ENCODE measurements around the gene PHLDB2.

PHLDB2 gene

DNA sequence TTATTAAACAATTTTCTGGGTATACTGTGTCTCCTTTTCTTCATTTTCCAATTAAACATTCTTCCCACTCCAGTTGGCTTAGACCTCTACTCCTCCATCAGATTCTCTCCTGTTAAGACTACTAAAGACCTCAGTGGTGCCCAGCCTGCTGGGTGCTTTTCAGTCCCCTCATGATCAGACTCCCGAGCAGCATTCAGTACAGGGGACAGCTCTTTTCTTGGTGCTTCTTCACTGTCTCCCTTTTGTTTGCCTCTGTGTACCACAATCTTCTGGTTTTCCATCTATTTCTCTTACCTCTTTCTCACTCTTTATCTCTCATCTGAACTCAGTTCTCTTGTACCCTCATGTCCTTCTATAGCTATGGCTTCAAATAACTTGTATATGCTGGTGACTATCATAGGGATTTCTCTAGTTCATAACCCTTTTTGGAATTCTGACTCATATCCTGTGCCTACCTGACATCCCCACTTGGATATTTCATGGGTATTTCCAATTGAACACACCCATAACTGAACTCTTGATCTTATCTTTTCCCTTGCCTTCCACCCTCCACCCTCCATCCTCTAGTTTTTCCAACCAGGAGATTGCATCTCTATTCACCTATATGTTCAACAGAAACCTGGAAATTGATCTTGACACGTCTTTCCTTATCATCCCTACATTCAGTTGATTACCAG, 64.2 kb downstream of the PHLDB2 start:
- Histone ChIP-seq H3K79me1 (ENCODE audit: low read depth, low read length) (no peaks in the 10 kb centered on the region), H4K91ac (ENCODE audit: low read depth, low read length, poor library complexity) (no peak overlapping the region), H2BK5ac (ENCODE audit: low read length) (no peak overlapping the region), H3K4me2 (ENCODE audit: insufficient read depth, low read length, poor library complexity, severe bottlenecking) (no peak overlapping the region), H2AFZ (ENCODE audit: low read length) (no peak overlapping the region), H2BK120ac (ENCODE audit: low read depth, low read length) (no peak overlapping the region), H3K9ac (ENCODE audit: low read depth, low read length, poor library complexity) (no peak overlapping the region), H3K36me3 (replicated peaks in 1 of 2; ENCODE audit: control insufficient read depth in 2 of 2, insufficient read depth in 2 of 2, low read length in 2 of 2) (peaks cover 1 to 95% of the 10 kb centered on the region in 2 donors), H3K23ac (ENCODE audit: low read depth, low read length, poor library complexity) (no peak overlapping the region), H2BK15ac (ENCODE audit: low read length) (no peak overlapping the region), H3K9me3 (replicated peaks in 1 of 2; ENCODE audit: control insufficient read depth in 2 of 2, insufficient read depth in 1 of 2, low read depth in 1 of 2, low read length in 2 of 2) (peaks cover 0 to 8% of the 10 kb centered on the region in 2 donors), H3K4me1 (ENCODE audit: control insufficient read depth in 2 of 2, insufficient read depth in 1 of 2, low read depth in 1 of 2, low read length in 2 of 2) (peaks cover 0 to 4% of the 10 kb centered on the region in 2 donors), H3K18ac (ENCODE audit: low read length) (no peak overlapping the region), H3K27ac (replicated peaks; ENCODE audit: low read length) (no peak overlapping the region), H3K14ac (ENCODE audit: low read length) (no peak overlapping the region), H3K4ac (ENCODE audit: low read length) (no peak overlapping the region), H4K8ac (ENCODE audit: low read depth, low read length) (no peak overlapping the region), H3K27me3 (ENCODE audit: control insufficient read depth in 3 of 3, insufficient read depth in 3 of 3, low read depth in 1 of 3, low read length in 3 of 3) (no peaks in the 10 kb centered on the region), H3K4me3 (ENCODE audit: low read length in 2 of 2) (no peak overlapping the region), H2BK12ac (ENCODE audit: low read length) (no peak overlapping the region), H2AK5ac (ENCODE audit: low read depth, low read length) (no peak overlapping the region)
- no peak for DNase-seq (ENCODE audit: low spot score)
- WGBS, 2 donors (ENCODE audit: extremely low coverage in 2 of 2, insufficient read length in 2 of 2, insufficient replicate concordance in 1 of 2), result no CpG with 5 or more reads among the region's 2 CpGs

DNA sequence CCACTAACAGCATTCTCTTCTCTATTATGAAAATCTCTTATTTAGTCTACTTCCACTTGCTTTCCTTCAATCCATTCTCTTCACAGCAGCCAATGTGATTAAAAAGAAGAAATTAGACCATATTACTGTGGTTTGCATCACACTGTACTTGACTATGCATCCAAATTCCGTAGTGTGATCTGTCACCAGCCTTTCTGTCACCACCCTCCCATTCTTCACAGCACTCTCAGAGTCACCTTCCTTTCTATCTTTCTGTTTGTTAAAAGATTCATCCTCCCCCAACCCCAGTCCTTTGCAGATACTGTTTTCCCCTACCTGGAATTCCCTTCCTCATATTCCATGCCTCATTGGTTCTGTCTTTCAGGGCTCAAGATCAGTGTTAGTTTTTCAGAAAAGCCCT, 64.7 kb downstream of the PHLDB2 start:
- H3K36me3 ChIP-seq (replicated peaks in 1 of 2; ENCODE audit: control insufficient read depth in 2 of 2, insufficient read depth in 2 of 2, low read length in 2 of 2), result peaks cover 1 to 95% of the 10 kb centered on the region in 2 donors

DNA sequence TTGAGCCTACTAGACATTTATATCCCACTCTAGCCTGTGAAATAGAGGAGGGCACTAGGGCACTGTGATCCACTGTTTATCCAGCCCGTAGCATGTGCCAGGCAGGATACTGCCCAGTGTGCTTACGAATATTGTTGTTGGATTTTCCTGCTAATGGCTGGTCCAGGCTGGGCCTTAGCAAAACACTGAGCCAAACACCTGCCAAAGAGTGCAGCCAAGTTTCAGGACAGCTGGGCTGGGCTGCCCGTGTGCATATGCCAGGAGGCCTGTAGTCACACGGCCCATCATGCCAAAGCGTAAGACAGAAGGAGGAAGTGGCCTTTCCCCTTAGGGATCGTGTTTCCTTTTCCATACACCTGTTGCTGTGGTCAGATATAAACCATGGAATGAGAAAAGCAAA, 65.2 kb downstream of the PHLDB2 start:
- Histone ChIP-seq H3K36me3 (replicated peaks in 1 of 2; ENCODE audit: control insufficient read depth in 2 of 2, insufficient read depth in 2 of 2, low read length in 2 of 2) (peaks cover 1 to 95% of the 10 kb centered on the region in 2 donors), H3K14ac (ENCODE audit: low read length) (no peak overlapping the region), H3K27ac (replicated peaks; ENCODE audit: low read length) (no peak overlapping the region), H3K18ac (ENCODE audit: low read length) (no peak overlapping the region), H3K23ac (ENCODE audit: low read depth, low read length, poor library complexity) (no peak overlapping the region), H3K4me3 (ENCODE audit: low read length in 2 of 2) (no peak overlapping the region), H2BK15ac (ENCODE audit: low read length) (no peak overlapping the region), H3K79me1 (ENCODE audit: low read depth, low read length) (no peaks in the 10 kb centered on the region), H2AFZ (ENCODE audit: low read length) (no peak overlapping the region), H2BK12ac (ENCODE audit: low read length) (no peak overlapping the region), H3K27me3 (ENCODE audit: control insufficient read depth in 3 of 3, insufficient read depth in 3 of 3, low read depth in 1 of 3, low read length in 3 of 3) (no peaks in the 10 kb centered on the region), H3K4me2 (ENCODE audit: insufficient read depth, low read length, poor library complexity, severe bottlenecking) (no peak overlapping the region), H3K9me3 (replicated peaks in 1 of 2; ENCODE audit: control insufficient read depth in 2 of 2, insufficient read depth in 1 of 2, low read depth in 1 of 2, low read length in 2 of 2) (peaks cover 0 to 8% of the 10 kb centered on the region in 2 donors), H3K4ac (ENCODE audit: low read length) (no peak overlapping the region), H2AK5ac (ENCODE audit: low read depth, low read length) (no peak overlapping the region), H4K8ac (ENCODE audit: low read depth, low read length) (no peak overlapping the region), H4K91ac (ENCODE audit: low read depth, low read length, poor library complexity) (no peak overlapping the region), H2BK5ac (ENCODE audit: low read length) (no peak overlapping the region), H2BK120ac (ENCODE audit: low read depth, low read length) (no peak overlapping the region), H3K9ac (ENCODE audit: low read depth, low read length, poor library complexity) (no peak overlapping the region), H3K4me1 (ENCODE audit: control insufficient read depth in 2 of 2, insufficient read depth in 1 of 2, low read depth in 1 of 2, low read length in 2 of 2) (peaks cover 0 to 4% of the 10 kb centered on the region in 2 donors)
- no peak for DNase-seq (ENCODE audit: low spot score)
- no CpG with 5 or more reads among the region's 6 CpGs for WGBS, 2 donors (ENCODE audit: extremely low coverage in 2 of 2, insufficient read length in 2 of 2, insufficient replicate concordance in 1 of 2)

More for the DNA sequence above, 64.7 kb downstream of the PHLDB2 start:
- no peak for DNase-seq (ENCODE audit: low spot score)
- no peak overlapping the region for H2BK120ac ChIP-seq (ENCODE audit: low read depth, low read length)
- no peak overlapping the region for H3K4me2 ChIP-seq (ENCODE audit: insufficient read depth, low read length, poor library complexity, severe bottlenecking)
- peaks cover 0 to 8% of the 10 kb centered on the region in 2 donors for H3K9me3 ChIP-seq (replicated peaks in 1 of 2; ENCODE audit: control insufficient read depth in 2 of 2, insufficient read depth in 1 of 2, low read depth in 1 of 2, low read length in 2 of 2)
- no peak overlapping the region for H3K27ac ChIP-seq (replicated peaks; ENCODE audit: low read length)
- no peak overlapping the region for H4K91ac ChIP-seq (ENCODE audit: low read depth, low read length, poor library complexity)
- H3K4me3 ChIP-seq (ENCODE audit: low read length in 2 of 2), result no peak overlapping the region
- no peak overlapping the region for H3K18ac ChIP-seq (ENCODE audit: low read length)
- no peak overlapping the region for H2AK5ac ChIP-seq (ENCODE audit: low read depth, low read length)
- H3K4ac ChIP-seq (ENCODE audit: low read length), result no peak overlapping the region
- H3K4me1 ChIP-seq (ENCODE audit: control insufficient read depth in 2 of 2, insufficient read depth in 1 of 2, low read depth in 1 of 2, low read length in 2 of 2), result peaks cover 0 to 4% of the 10 kb centered on the region in 2 donors
- H3K14ac ChIP-seq (ENCODE audit: low read length), result no peak overlapping the region
- no peak overlapping the region for H3K23ac ChIP-seq (ENCODE audit: low read depth, low read length, poor library complexity)
- no peak overlapping the region for H2BK15ac ChIP-seq (ENCODE audit: low read length)
- no CpG with 5 or more reads among the region's 1 CpG for WGBS, 2 donors (ENCODE audit: extremely low coverage in 2 of 2, insufficient read length in 2 of 2, insufficient replicate concordance in 1 of 2)
- H2BK5ac ChIP-seq (ENCODE audit: low read length), result no peak overlapping the region
- H2AFZ ChIP-seq (ENCODE audit: low read length), result no peak overlapping the region
- no peak overlapping the region for H4K8ac ChIP-seq (ENCODE audit: low read depth, low read length)
- no peak overlapping the region for H3K9ac ChIP-seq (ENCODE audit: low read depth, low read length, poor library complexity)
- no peaks in the 10 kb centered on the region for H3K79me1 ChIP-seq (ENCODE audit: low read depth, low read length)
- H2BK12ac ChIP-seq (ENCODE audit: low read length), result no peak overlapping the region
- no peaks in the 10 kb centered on the region for H3K27me3 ChIP-seq (ENCODE audit: control insufficient read depth in 3 of 3, insufficient read depth in 3 of 3, low read depth in 1 of 3, low read length in 3 of 3)

DNA sequence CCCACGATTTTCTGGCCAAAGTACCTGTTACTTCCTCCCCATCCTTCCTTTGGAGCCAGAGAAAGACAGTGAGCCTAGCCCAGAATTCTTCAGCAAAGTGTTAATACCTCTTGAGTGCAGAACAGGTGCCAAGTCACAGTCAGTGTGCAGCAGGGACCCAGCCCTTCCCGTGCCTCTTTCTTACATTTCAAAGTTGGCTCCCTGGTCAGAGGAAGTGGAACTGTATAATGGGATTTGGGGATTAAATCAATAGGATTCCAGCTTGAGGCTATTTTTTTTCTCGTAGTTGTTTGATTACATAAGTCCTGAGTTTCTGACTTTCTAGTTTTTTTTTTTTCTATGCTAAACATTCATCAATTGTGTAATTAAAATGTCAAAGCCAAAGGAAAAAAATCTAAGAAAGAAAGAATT, 67.2 kb downstream of the PHLDB2 start:
- H4K91ac ChIP-seq (ENCODE audit: low read depth, low read length, poor library complexity), result no peak overlapping the region
- no peak overlapping the region for H3K18ac ChIP-seq (ENCODE audit: low read length)
- no peaks in the 10 kb centered on the region for H3K79me1 ChIP-seq (ENCODE audit: low read depth, low read length)
- no peak overlapping the region for H3K4me2 ChIP-seq (ENCODE audit: insufficient read depth, low read length, poor library complexity, severe bottlenecking)
- WGBS, 2 donors (ENCODE audit: extremely low coverage in 2 of 2, insufficient read length in 2 of 2, insufficient replicate concordance in 1 of 2), result no CpG with 5 or more reads among the region's 3 CpGs
- H3K36me3 ChIP-seq (replicated peaks in 1 of 2; ENCODE audit: control insufficient read depth in 2 of 2, insufficient read depth in 2 of 2, low read length in 2 of 2), result peaks cover 1 to 93% of the 10 kb centered on the region in 2 donors
- no peak overlapping the region for H2AK5ac ChIP-seq (ENCODE audit: low read depth, low read length)
- H2BK12ac ChIP-seq (ENCODE audit: low read length), result no peak overlapping the region
- H3K27me3 ChIP-seq (ENCODE audit: control insufficient read depth in 3 of 3, insufficient read depth in 3 of 3, low read depth in 1 of 3, low read length in 3 of 3), result no peaks in the 10 kb centered on the region
- H3K14ac ChIP-seq (ENCODE audit: low read length), result no peak overlapping the region
- H3K9ac ChIP-seq (ENCODE audit: low read depth, low read length, poor library complexity), result no peak overlapping the region
- no peak overlapping the region for H3K23ac ChIP-seq (ENCODE audit: low read depth, low read length, poor library complexity)
- no peak overlapping the region for H3K4me3 ChIP-seq (ENCODE audit: low read length in 2 of 2)
- peaks cover 0 to 5% of the 10 kb centered on the region in 2 donors for H3K9me3 ChIP-seq (replicated peaks in 1 of 2; ENCODE audit: control insufficient read depth in 2 of 2, insufficient read depth in 1 of 2, low read depth in 1 of 2, low read length in 2 of 2)
- no peak overlapping the region for H4K8ac ChIP-seq (ENCODE audit: low read depth, low read length)
- H2AFZ ChIP-seq (ENCODE audit: low read length), result no peak overlapping the region
- peaks cover 0 to 2% of the 10 kb centered on the region in 2 donors for H3K4me1 ChIP-seq (ENCODE audit: control insufficient read depth in 2 of 2, insufficient read depth in 1 of 2, low read depth in 1 of 2, low read length in 2 of 2)
- H2BK120ac ChIP-seq (ENCODE audit: low read depth, low read length), result no peak overlapping the region
- no peak overlapping the region for H3K4ac ChIP-seq (ENCODE audit: low read length)
- no peak overlapping the region for H2BK15ac ChIP-seq (ENCODE audit: low read length)
- H2BK5ac ChIP-seq (ENCODE audit: low read length), result no peak overlapping the region
- no peak for DNase-seq (ENCODE audit: low spot score)
- no peak overlapping the region for H3K27ac ChIP-seq (replicated peaks; ENCODE audit: low read length)
